Measurements from ENCODE around the gene AKR1C4.

AKR1C4 gene

GRCh38 chr10:5266804-5267203 lies 70.2 kb downstream of the AKR1C4 start:
- DNase-seq (ENCODE audit: low spot score) = no peak

GRCh38 chr10:5268234-5268633 lies 71.6 kb downstream of the AKR1C4 start:
- no peak for DNase-seq (ENCODE audit: low spot score)
